H1 (cell line): ENCODE results near the gene CBFA2T2. TPM values are rescaled to one million over a fixed set of nuclear protein-coding genes. Genes with fewer than 3 reads are reported as not detected.

Experiments used
- CTCF ChIA-PET: fragments of 300-600 bp; sonication (Branson Sonifier 250); formaldehyde crosslinking; loops from one replicate; lab custom pipeline; 2021; ENCODE audit not compliant: partially characterized antibody; lab: Charles Lee
- POLR2A ChIA-PET: fragments of 300-600 bp; sonication (Branson Sonifier 250); formaldehyde crosslinking; loops from one replicate; lab custom pipeline; 2021; ENCODE audit warnings: inconsistent platforms; ENCODE audit not compliant: partially characterized antibody; lab: Charles Lee
- DNase-seq, 2 experiments: peaks; one replicate each; pipeline versions ENCODE4 v3.0.0 to v3.0.0-alpha.2; 2010 to 2022; ENCODE audit warnings: low spot score in 2 of 2, low read depth in 1 of 2, mixed read lengths in 1 of 2
- FAIRE-seq: peaks from 2 replicates; lab custom pipeline; 2011; peaks lifted over from hg19 to GRCh38; lab: Jason Lieb, UNC
- H2AFZ ChIP-seq: 2 replicates; pipeline ENCODE4 v1.8.1; 2012; ENCODE audit warnings: low read length, inconsistent platforms
- H2AK5ac ChIP-seq: 2 replicates; pipeline ENCODE4 v1.6.1; 2013; ENCODE audit warnings: low read depth, low read length
- H2BK120ac ChIP-seq: replicated peaks from 2 replicates; pipeline ENCODE3; 2013; ENCODE audit warnings: low read depth, low read length, inconsistent platforms
- H2BK12ac ChIP-seq: 2 replicates; pipeline ENCODE4 v1.6.1; 2013; ENCODE audit warnings: low read depth, low read length
- H2BK15ac ChIP-seq: 2 replicates; pipeline ENCODE4 v1.6.1; 2013; ENCODE audit warnings: low read length
- H2BK20ac ChIP-seq: 2 replicates; pipeline ENCODE4 v1.6.1; 2013; ENCODE audit warnings: low read length
- H2BK5ac ChIP-seq: 2 replicates; pipeline ENCODE4 v1.6.1; 2013; ENCODE audit warnings: low read depth, low read length
- H3K14ac ChIP-seq: 2 replicates; pipeline ENCODE4 v1.6.1; 2013; ENCODE audit warnings: inconsistent platforms; ENCODE audit not compliant: insufficient read length
- H3K18ac ChIP-seq: 2 replicates; pipeline ENCODE4 v1.6.1; 2013; ENCODE audit warnings: low read length; ENCODE audit errors: extremely low read depth
- H3K23ac ChIP-seq: 2 replicates; pipeline ENCODE4 v1.6.1; 2013; ENCODE audit warnings: inconsistent platforms; ENCODE audit not compliant: insufficient read length
- H3K23me2 ChIP-seq: 2 replicates; pipeline ENCODE4 v1.6.1; 2013; ENCODE audit warnings: low read depth, low read length
- H3K27ac ChIP-seq: 2 replicates; pipeline ENCODE4 v1.6.1; 2011; ENCODE audit warnings: low read depth, low read length, inconsistent platforms
- H3K27me3 ChIP-seq, 4 experiments: replicated peaks in 1 of 4; 1 replicate in 1 of 4; 2 replicates in 3 of 4; pipeline versions ENCODE4 v1.6.1 to v1.8.1; 2011 to 2013; ENCODE audit warnings: low read length in 3 of 4, mild to moderate bottlenecking in 3 of 4, inconsistent platforms in 2 of 4, mixed read lengths in 2 of 4, moderate library complexity in 1 of 4; ENCODE audit not compliant: control insufficient read depth in 3 of 4, insufficient read depth in 3 of 4; ENCODE audit errors: extremely low read depth in 1 of 4
- H3K36me3 ChIP-seq, 4 experiments: 2 replicates each; pipeline versions ENCODE4 v1.6.1 to v1.8.1; 2011 to 2013; ENCODE audit warnings: mild to moderate bottlenecking in 4 of 4, low read length in 3 of 4, moderate library complexity in 2 of 4, control low read depth in 1 of 4, inconsistent platforms in 1 of 4; ENCODE audit not compliant: insufficient read depth in 4 of 4, control insufficient read depth in 2 of 4
- H3K4ac ChIP-seq: replicated peaks from 2 replicates; pipeline ENCODE3; 2013; ENCODE audit warnings: low read length, low read depth, mixed read lengths, inconsistent platforms; ENCODE audit not compliant: insufficient read length
- H3K4me1 ChIP-seq, 4 experiments: replicated peaks in 1 of 4; 1 replicate in 1 of 4; 2 replicates in 3 of 4; pipeline versions ENCODE4 v1.6.1 to v1.8.1; 2011 to 2013; ENCODE audit warnings: low read length in 3 of 4, inconsistent platforms in 2 of 4, mixed read lengths in 1 of 4; ENCODE audit not compliant: insufficient read depth in 4 of 4, control insufficient read depth in 3 of 4
- H3K4me2 ChIP-seq, 2 experiments: 2 replicates each; pipeline versions ENCODE4 v1.6.1 to v1.8.1; 2011 to 2013; ENCODE audit warnings: low read depth in 2 of 2, low read length in 2 of 2, control low read depth in 1 of 2, inconsistent platforms in 1 of 2, mild to moderate bottlenecking in 1 of 2; ENCODE audit not compliant: insufficient read depth in 1 of 2
- H3K4me3 ChIP-seq, 4 experiments: fragments of 200-600, 300-600 bp in 1 of 4; sonication (generic), shearing (Covaris generic), sonication (Bioruptor Twin) in 1 of 4; 2 replicates each; pipeline versions ENCODE4 v1.5.1 to v1.8.1; 2011 to 2016; ENCODE audit warnings: low read length in 4 of 4, low read depth in 3 of 4, control low read depth in 2 of 4, inconsistent platforms in 2 of 4, mild to moderate bottlenecking in 2 of 4, mixed read lengths in 1 of 4, moderate library complexity in 1 of 4; ENCODE audit not compliant: insufficient read depth in 2 of 4; ENCODE audit errors: extremely low read depth in 1 of 4
- H3K56ac ChIP-seq: replicated peaks from 2 replicates; pipeline ENCODE3; 2013; ENCODE audit warnings: low read depth, mild to moderate bottlenecking, mixed read lengths, low read length, inconsistent platforms; ENCODE audit not compliant: insufficient read length
- H3K79me1 ChIP-seq: 2 replicates; pipeline ENCODE4 v1.6.1; 2013; ENCODE audit warnings: low read depth, low read length, control low read depth
- H3K79me2 ChIP-seq, 2 experiments: 2 replicates each; pipeline versions ENCODE4 v1.6.1 to v1.8.1; 2012 to 2013; ENCODE audit warnings: low read length in 2 of 2, mild to moderate bottlenecking in 2 of 2, inconsistent platforms in 1 of 2; ENCODE audit not compliant: insufficient read depth in 2 of 2, control insufficient read depth in 1 of 2
- H3K9ac ChIP-seq, 4 experiments: replicated peaks in 1 of 4; 1 replicate in 1 of 4; 2 replicates in 3 of 4; pipeline versions ENCODE4 v1.6.1 to v1.8.1; 2011 to 2013; ENCODE audit warnings: low read depth in 3 of 4, low read length in 3 of 4, control low read depth in 2 of 4, mild to moderate bottlenecking in 2 of 4, moderate library complexity in 2 of 4, inconsistent platforms in 1 of 4; ENCODE audit errors: extremely low read depth in 1 of 4
- H3K9me3 ChIP-seq, 2 experiments: 2 replicates each; pipeline versions ENCODE4 v1.6.1 to v1.8.1; 2012 to 2013; ENCODE audit warnings: mild to moderate bottlenecking in 2 of 2, moderate library complexity in 2 of 2, control low read depth in 1 of 2, inconsistent platforms in 1 of 2, low read depth in 1 of 2, low read length in 1 of 2, mixed read lengths in 1 of 2; ENCODE audit not compliant: insufficient read depth in 2 of 2
- H4K20me1 ChIP-seq, 2 experiments: replicated peaks in 1 of 2; 2 replicates each; pipeline versions ENCODE3 to v1.8.1; 2011 to 2013; ENCODE audit warnings: inconsistent platforms in 2 of 2, low read length in 2 of 2, mild to moderate bottlenecking in 1 of 2; ENCODE audit not compliant: insufficient read depth in 2 of 2, control insufficient read depth in 1 of 2
- H4K5ac ChIP-seq: 2 replicates; pipeline ENCODE4 v1.6.1; 2013; ENCODE audit warnings: low read length, low read depth, mixed read lengths, inconsistent platforms; ENCODE audit not compliant: insufficient read length
- H4K8ac ChIP-seq: 2 replicates; pipeline ENCODE4 v1.8.0; 2013; ENCODE audit warnings: mild to moderate bottlenecking, moderate library complexity, low read length, inconsistent platforms; ENCODE audit not compliant: insufficient read depth; ENCODE audit errors: extremely low read depth
- H4K91ac ChIP-seq: replicated peaks from 2 replicates; pipeline ENCODE3; 2013; ENCODE audit warnings: low read length, mixed read lengths, inconsistent platforms; ENCODE audit not compliant: insufficient read length
- BCL11A ChIP-seq, 2 experiments: IDR thresholded peaks; one replicate each; pipeline ENCODE4 v1.6.1; 2011; ENCODE audit warnings: low read depth in 2 of 2, low read length in 2 of 2, mild to moderate bottlenecking in 2 of 2
- CHD1 ChIP-seq: IDR thresholded peaks from 2 replicates; pipeline ENCODE4 v1.6.1; 2012; ENCODE audit warnings: low read depth, low read length, improper control_type of control experiment
- GABPA ChIP-seq: IDR thresholded peaks from 2 replicates; pipeline ENCODE4 v1.6.1; 2011; ENCODE audit warnings: mild to moderate bottlenecking, low read length, moderate library complexity, borderline replicate concordance; ENCODE audit not compliant: insufficient read depth
- JUND ChIP-seq: IDR thresholded peaks from 2 replicates; pipeline ENCODE4 v1.6.1; 2011; ENCODE audit warnings: mild to moderate bottlenecking, improper control_type of control experiment, low read length
- KDM4A ChIP-seq: IDR thresholded peaks from one replicate; pipeline ENCODE4 v1.7.1; 2012; ENCODE audit warnings: low read depth, mild to moderate bottlenecking, moderate library complexity, low read length, inconsistent platforms; ENCODE audit not compliant: severe bottlenecking
- MAFK ChIP-seq: IDR thresholded peaks from 2 replicates; pipeline ENCODE4 v1.6.1; 2012; ENCODE audit warnings: low read depth, mild to moderate bottlenecking, improper control_type of control experiment, low read length
- NRF1 ChIP-seq: IDR thresholded peaks from 2 replicates; pipeline ENCODE4 v1.6.1; 2011; ENCODE audit warnings: mild to moderate bottlenecking, low read depth, low read length, improper control_type of control experiment
- PHF8 ChIP-seq: fragments of 200-600 bp; sonication (generic); conservative IDR thresholded peaks from 2 replicates; pipeline ENCODE4 v1.7.1; 2012; ENCODE audit warnings: low read depth, mild to moderate bottlenecking, inconsistent platforms, low read length, moderate library complexity
- RFX5 ChIP-seq: IDR thresholded peaks from 2 replicates; pipeline ENCODE4 v1.6.1; 2011; ENCODE audit warnings: low read depth, low read length, improper control_type of control experiment, borderline replicate concordance
- SIRT6 ChIP-seq: IDR thresholded peaks from one replicate; pipeline ENCODE4 v1.7.1; 2012; ENCODE audit warnings: low read length, inconsistent platforms
- SRF ChIP-seq: IDR thresholded peaks from 2 replicates; pipeline ENCODE4 v1.6.1; 2011; ENCODE audit warnings: mild to moderate bottlenecking, low read depth, low read length, moderate library complexity
- TAF1 ChIP-seq: IDR thresholded peaks from 2 replicates; pipeline ENCODE4 v1.6.1; 2011; ENCODE audit warnings: mild to moderate bottlenecking, low read depth, low read length
- TAF7 ChIP-seq: optimal IDR thresholded peaks from 2 replicates; pipeline ENCODE3; 2011; ENCODE audit warnings: low read depth, mild to moderate bottlenecking, inconsistent platforms, low read length, moderate library complexity, borderline replicate concordance
- ZNF274 ChIP-seq: IDR thresholded peaks from 2 replicates; pipeline ENCODE4 v1.7.0; 2012; ENCODE audit warnings: low read length, borderline replicate concordance; ENCODE audit errors: extremely low read depth
- WGBS, 2 experiments: shearing (Covaris generic) in 1 of 2; methylation state at CpG; one replicate each; pipeline versions ENCODE4 v1.1.6 to v1.1.7; 2013 to 2015; ENCODE audit warnings: low lambda C conversion rate in 2 of 2, mixed read lengths in 2 of 2, inconsistent platforms in 1 of 2, low coverage in 1 of 2, missing lambda C conversion rate in 1 of 2; ENCODE audit not compliant: insufficient replicate concordance in 2 of 2, insufficient coverage in 1 of 2, insufficient read length in 1 of 2; ENCODE audit errors: extremely low coverage in 1 of 2, missing lambda C conversion rate in 1 of 2; 5-methylcytosine and 5-hydroxymethylcytosine counted together
- polyA plus RNA-seq, 7 experiments: library from polyadenylated mRNA; depleted of rRNA in 3 of 7; stranded (reverse) in 5 of 7; unstranded in 2 of 7; fragments of >200 nt in 5 of 7; fragments of 200-250 nt in 2 of 7; gene quantifications; 1 replicate in 5 of 7; 2 replicates in 1 of 7; 4 replicates in 1 of 7; pipeline versions ENCODE4 v1.2.1 to v1.2.3, GENCODE V29; 2011 to 2013; ENCODE audit warnings: missing spikeins in 2 of 7, mixed read lengths in 2 of 7
- total RNA-seq: library from RNA; stranded (reverse); fragmentation: NEBNext Ultra II Directional; extraction: Animal tissue kit (Norgen Biotek cat#: 25700); gene quantifications from 2 replicates; pipeline ENCODE4 v1.2.1, GENCODE V29; 2021

The CBFA2T2 gene
- total and polyA plus RNA-seq, 2 of the 8 experiments (the other 6 are each of a cell fraction or from before 2014, with no cell fraction given): 11.6 to 12.9 TPM

- Histone ChIP-seq H3K4me1 (peaks cover 0 to 22% (median 11%) of the 10 kb centered on the region in 4 experiments; a peak in 4 of 7 replicates), H3K27me3 (no peaks in the 10 kb centered on the region), H2BK20ac (no peak overlapping the region), H3K27ac (no peak overlapping the region; the same call in 1 of the 2 replicates), H2BK12ac (peak overlapping the region; percentile 55; the same call in 1 of the 2 replicates), H4K5ac (no peak overlapping the region), H3K4me3 (peak overlapping the region; percentile 52 to 77 (median 68); a peak in 7 of 8 replicates), H3K14ac (no peak overlapping the region), H4K20me1 (peaks cover 0 to 31% of the 10 kb centered on the region in 2 experiments), H3K79me1 (no peaks in the 10 kb centered on the region; the same call in 1 of the 2 replicates), H3K4ac (peak overlapping the region; percentile 87), H3K9me3 (no peaks in the 10 kb centered on the region), H2BK5ac (peak overlapping the region; percentile 18; the same call in 1 of the 2 replicates), H3K79me2 (no peaks in the 10 kb centered on the region), H2AK5ac (peak overlapping the region; percentile 71; the same call in 1 of the 2 replicates), H2BK120ac (no peak overlapping the region), H2BK15ac (peak overlapping the region; percentile 46; the same call in 1 of the 2 replicates), H3K23ac (no peak overlapping the region), H2AFZ (no peak overlapping the region), H3K56ac (no peak overlapping the region), H3K4me2 (peak overlapping the region; percentile 85 to 97), H4K91ac (peak overlapping the region; percentile 86), H3K36me3 (peaks cover 9 to 22% (median 18%) of the 10 kb centered on the region in 4 experiments; a peak in 7 of 8 replicates), H3K23me2 (peaks cover 13% of the 10 kb centered on the region), H3K18ac (peak overlapping the region; percentile 32; the same call in 1 of the 2 replicates), H4K8ac (no peak overlapping the region; the same call in 1 of the 2 replicates), H3K9ac (peak overlapping the region in 1 of 4 experiments; percentile 56; a peak in 2 of 7 replicates)
- WGBS, 2 experiments: 75% methylated on average over 2 of the region's 4 CpGs; no CpG with 5 or more reads in 1 of the 2 experiments
- ChIA-PET CTCF (interaction anchor here (1.0 to 1.8 kb wide), 3 partner anchors 11 to 20 kb away, joined by 3 to 6 read pairs (median 5); partner anchors contain the start of gene E2F1), POLR2A (interaction anchor here (1.1 to 17.9 kb wide), 4 partner anchors 6 to 46 kb away, joined by 3 to 245 read pairs (median 124); partner anchors contain the start of genes ACTL10, C20orf144, NECAB3 and PXMP4)
- no peak for DNase-seq
- FAIRE-seq: no peak
- TF ChIP-seq PHF8: no peak
- no peak for TF ChIP-seq SRF
- TF ChIP-seq MAFK: no peak
- TF ChIP-seq TAF7: no peak
- no peak for TF ChIP-seq CHD1
- TF ChIP-seq SIRT6: no peak
- TF ChIP-seq JUND: no peak
- no peak for TF ChIP-seq GABPA
- no peak for TF ChIP-seq RFX5
- no peak for TF ChIP-seq TAF1
- no peak for TF ChIP-seq BCL11A (IDR thresholded peaks at IDR 0.05; ENCODE audit: low read depth in 2 of 2, low read length in 2 of 2)
- no peak for TF ChIP-seq KDM4A
- TF ChIP-seq ZNF274: no peak
- no peak for TF ChIP-seq NRF1
Observed at GRCh38 chr20:33673114-33673409, 183.2 kb downstream of the CBFA2T2 start.
